Measurements from ENCODE around the gene FUT7.

- TF ChIP-seq PATZ1 (tag by site-specific recombination; IDR thresholded peaks at IDR 0.05), result no peak
- TF ChIP-seq ZNF664 (tag by site-specific recombination; IDR thresholded peaks at IDR 0.05), result no peak
- TF ChIP-seq CTCF (tag by site-specific recombination; IDR thresholded peaks at IDR 0.05), result no peak
- TF ChIP-seq ZNF140 (tag by site-specific recombination; IDR thresholded peaks at IDR 0.05), result no peak
- no peak for TF ChIP-seq TCF7L2 (IDR thresholded peaks at IDR 0.05; ENCODE audit: borderline replicate concordance, low read depth, low read length)
- TF ChIP-seq YY1 (tag by site-specific recombination; IDR thresholded peaks at IDR 0.05), result no peak
- no peak for TF ChIP-seq ZNF335 (tag by site-specific recombination; conservative IDR thresholded peaks at IDR 0.05)
- TF ChIP-seq ZNF792 (tag by site-specific recombination; IDR thresholded peaks at IDR 0.05), result no peak
- no peak for TF ChIP-seq ZNF274 (IDR thresholded peaks at IDR 0.05; ENCODE audit: low read length)
- TF ChIP-seq ZNF274 (tag by site-specific recombination; IDR thresholded peaks at IDR 0.05; ENCODE audit: borderline replicate concordance), result no peak
These were observed 21.4 kb upstream of the FUT7 start for GRCh38 chr9:137052998-137053943.

Measured in HEK293 (cell line).